Stimulated activated CD4-positive, alpha-beta T cell treated with anti-CD3 and anti-CD28 coated beads, Interleukin-1b, Interleukin-23, amount 100 ng/mL, for 24 hours (primary cell): ENCODE measurements around the gene STX11.
A peak's percentile ranks its signal among the peaks of the same experiment; 100 is the strongest.

Experiments
- DNase-seq, 4 experiments: peaks; one replicate each; pipeline ENCODE4 v3.0.0-alpha.2; 2020; ENCODE audit warnings: low read depth in 4 of 4, low spot score in 1 of 4

The STX11 gene

GRCh38 chr6:144141470-144141869 lies 8.8 kb upstream of the STX11 start:
- DNase-seq = no peak

GRCh38 chr6:144143106-144143505 lies 7.2 kb upstream of the STX11 start:
- no peak for DNase-seq

GRCh38 chr6:144143878-144144277 lies 6.4 kb upstream of the STX11 start:
- DNase-seq = no peak

- DNase-seq = no peak
These were observed 5.3 kb upstream of the STX11 start for GRCh38 chr6:144144996-144145395.

- no peak for DNase-seq
These were observed 4.8 kb upstream of the STX11 start for GRCh38 chr6:144145541-144145940.

- no peak for DNase-seq
These were observed 1.4 kb upstream of the STX11 start for GRCh38 chr6:144148886-144149285.

- no peak for DNase-seq
These were observed 791 bp upstream of the STX11 start for GRCh38 chr6:144149558-144149893.

GRCh38 chr6:144150710-144151657 lies 667 bp downstream of the STX11 start:
- DNase-seq = peak; percentile 14 to 34 (median 31)

- no peak for DNase-seq
These were observed 2.1 kb downstream of the STX11 start for GRCh38 chr6:144152334-144152900.

GRCh38 chr6:144153260-144153659 lies 2.9 kb downstream of the STX11 start:
- no peak for DNase-seq

- no peak for DNase-seq
These were observed 3.7 kb downstream of the STX11 start for GRCh38 chr6:144153971-144154370.

GRCh38 chr6:144155529-144155928 lies 5.2 kb downstream of the STX11 start:
- no peak for DNase-seq

GRCh38 chr6:144156338-144156737 lies 6.0 kb downstream of the STX11 start:
- no peak for DNase-seq

GRCh38 chr6:144156991-144157390 lies 6.7 kb downstream of the STX11 start:
- no peak for DNase-seq

- DNase-seq = no peak
These were observed 7.8 kb downstream of the STX11 start for GRCh38 chr6:144158133-144158532.

GRCh38 chr6:144159223-144159622 lies 8.9 kb downstream of the STX11 start:
- DNase-seq = no peak

- no peak for DNase-seq
These were observed 9.4 kb downstream of the STX11 start for GRCh38 chr6:144159742-144160141.

GRCh38 chr6:144160431-144161005 lies 10.2 kb downstream of the STX11 start:
- DNase-seq = no peak

- no peak for DNase-seq
These were observed 11.7 kb downstream of the STX11 start for GRCh38 chr6:144161975-144162374.

GRCh38 chr6:144162977-144163376 lies 12.7 kb downstream of the STX11 start:
- DNase-seq = no peak

- no peak for DNase-seq
These were observed 15.5 kb downstream of the STX11 start for GRCh38 chr6:144165784-144166183.

- DNase-seq = no peak
These were observed 19.7 kb downstream of the STX11 start for GRCh38 chr6:144170044-144170443.
